Mucosa of descending colon (tissue), 3 donors: ENCODE data around the gene PDE6C. TPM values are rescaled to one million over a fixed set of nuclear protein-coding genes. Genes with fewer than 3 reads are reported as not detected.

Source experiments
- ATAC-seq: fragments of 200-7000 bp; cut with Tn5 transposase; one replicate; pipeline ENCODE4 v1.9.1; 2020; ENCODE audit warnings: mild to moderate bottlenecking, moderate library complexity
- DNase-seq, 3 donors: peaks; one replicate each; pipeline ENCODE4 v3.0.0-alpha.2; 2020
- H3K36me3 ChIP-seq: fragments of 200-600 bp; one replicate; pipeline ENCODE4 v1.8.0; 2021; ENCODE audit warnings: low read depth, mild to moderate bottlenecking
- H3K4me1 ChIP-seq: fragments of 200-600 bp; one replicate; pipeline ENCODE4 v1.8.0; 2021; ENCODE audit warnings: low read depth, mild to moderate bottlenecking
- H3K4me3 ChIP-seq: fragments of 200-600 bp; one replicate; pipeline ENCODE4 v1.8.0; 2021; ENCODE audit warnings: mild to moderate bottlenecking
- H3K9me3 ChIP-seq: fragments of 200-600 bp; one replicate; pipeline ENCODE4 v1.8.0; 2021; ENCODE audit warnings: mild to moderate bottlenecking
- intact Hi-C, 2 donors: fragments of 100-400 bp; cut with DNase I in 1 of 2; cut with micrococcal nuclease in 1 of 2; formaldehyde crosslinking; loops; one replicate each; pipeline versions ENCODE4 v1.11.0 to v1.11.1; 2022; cut with DNase I, micrococcal nuclease
- total RNA-seq, 3 donors: library from RNA; stranded (reverse); fragmentation: NEBNext Ultra II Directional in 2 of 3; extraction: Animal tissue kit (Norgen Biotek cat#: 25700) in 2 of 3; gene quantifications; one replicate each; pipeline versions ENCODE4 v1.2.1 to v1.2.4, GENCODE V29; 2021 to 2023
- TF ChIP-seq, protein P1 (sequence below): fragments of 200-600 bp; IDR thresholded peaks from one replicate; pipeline ENCODE4 v1.8.0; 2022; ENCODE audit warnings: antibody characterized with exemption, mild to moderate bottlenecking
- donor health status: DM: no; HTN: no; CAD: no; lungs with moderate emphysema.
- donor health status: DM: no; HTN: no; CAD: no.
- donor health status: DM: no; HTN: yes; CAD: no.

PDE6C gene
- total RNA-seq, 3 donors from 2014 or later = not detected

- DNase-seq (no peak), ATAC-seq (no peak)
- TF ChIP-seq, protein P1, sequence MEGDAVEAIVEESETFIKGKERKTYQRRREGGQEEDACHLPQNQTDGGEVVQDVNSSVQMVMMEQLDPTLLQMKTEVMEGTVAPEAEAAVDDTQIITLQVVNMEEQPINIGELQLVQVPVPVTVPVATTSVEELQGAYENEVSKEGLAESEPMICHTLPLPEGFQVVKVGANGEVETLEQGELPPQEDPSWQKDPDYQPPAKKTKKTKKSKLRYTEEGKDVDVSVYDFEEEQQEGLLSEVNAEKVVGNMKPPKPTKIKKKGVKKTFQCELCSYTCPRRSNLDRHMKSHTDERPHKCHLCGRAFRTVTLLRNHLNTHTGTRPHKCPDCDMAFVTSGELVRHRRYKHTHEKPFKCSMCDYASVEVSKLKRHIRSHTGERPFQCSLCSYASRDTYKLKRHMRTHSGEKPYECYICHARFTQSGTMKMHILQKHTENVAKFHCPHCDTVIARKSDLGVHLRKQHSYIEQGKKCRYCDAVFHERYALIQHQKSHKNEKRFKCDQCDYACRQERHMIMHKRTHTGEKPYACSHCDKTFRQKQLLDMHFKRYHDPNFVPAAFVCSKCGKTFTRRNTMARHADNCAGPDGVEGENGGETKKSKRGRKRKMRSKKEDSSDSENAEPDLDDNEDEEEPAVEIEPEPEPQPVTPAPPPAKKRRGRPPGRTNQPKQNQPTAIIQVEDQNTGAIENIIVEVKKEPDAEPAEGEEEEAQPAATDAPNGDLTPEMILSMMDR = no peak
- Histone ChIP-seq H3K9me3 (no peaks in the 10 kb centered on the region), H3K4me3 (no peak overlapping the region), H3K36me3 (no peaks in the 10 kb centered on the region), H3K4me1 (peaks cover 12% of the 10 kb centered on the region)
- intact Hi-C loops = no loop called here
Measured at GRCh38 chr10:93594518-93594917, 17.8 kb upstream of the PDE6C start.

DNA sequence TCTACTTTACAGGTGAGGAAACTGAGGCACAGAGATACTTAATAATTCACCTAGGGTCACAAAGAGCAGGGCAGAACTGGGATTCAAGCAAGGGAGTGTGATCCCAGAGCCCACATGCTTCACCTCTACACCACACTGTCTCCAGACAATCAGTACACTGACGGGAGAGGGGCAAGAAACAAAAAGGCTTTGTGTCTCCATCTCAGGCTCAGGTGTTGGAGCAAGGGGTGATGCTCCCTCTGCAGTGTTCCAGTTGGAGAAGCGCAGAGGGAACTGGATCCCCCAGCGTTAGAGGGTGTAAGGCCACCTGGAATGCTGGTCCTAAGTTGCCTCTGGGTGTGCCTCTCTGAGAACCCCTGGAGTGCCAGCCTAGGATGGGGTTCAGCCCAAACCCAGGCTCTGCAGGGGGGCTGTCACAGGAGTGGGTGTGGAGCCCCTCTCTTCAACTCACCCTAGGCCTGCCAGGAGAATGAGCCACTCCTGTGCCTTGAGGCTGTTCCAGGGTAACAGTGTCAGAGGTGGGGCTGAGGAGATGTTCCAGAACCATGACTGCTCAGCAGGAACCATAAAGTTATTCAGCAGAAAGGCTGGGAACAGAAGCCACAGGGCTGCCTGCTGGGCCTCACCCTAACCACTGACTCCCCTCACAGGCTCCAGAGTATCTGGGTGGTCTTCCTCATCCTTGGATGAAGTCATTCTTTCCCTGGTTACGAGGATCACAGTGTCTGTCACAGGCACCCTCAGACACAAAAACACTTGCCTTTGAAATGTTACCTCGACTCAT, 16.8 kb upstream of the PDE6C start:
- Histone ChIP-seq H3K9me3 (no peaks in the 10 kb centered on the region), H3K36me3 (no peaks in the 10 kb centered on the region), H3K4me3 (no peak overlapping the region), H3K4me1 (peaks cover 12% of the 10 kb centered on the region)
- ATAC-seq (peak; percentile 7), DNase-seq (no peak)
- TF ChIP-seq, protein P1 = no peak
- intact Hi-C loops = no loop called here

GRCh38 chr10:93596539-93596938, 15.8 kb upstream of the PDE6C start:
- Histone ChIP-seq H3K4me3 (no peak overlapping the region), H3K4me1 (peaks cover 5% of the 10 kb centered on the region), H3K36me3 (no peaks in the 10 kb centered on the region), H3K9me3 (no peaks in the 10 kb centered on the region)
- TF ChIP-seq, protein P1 = no peak
- intact Hi-C loops = no loop called here
- DNase-seq (no peak), ATAC-seq (no peak)

DNA sequence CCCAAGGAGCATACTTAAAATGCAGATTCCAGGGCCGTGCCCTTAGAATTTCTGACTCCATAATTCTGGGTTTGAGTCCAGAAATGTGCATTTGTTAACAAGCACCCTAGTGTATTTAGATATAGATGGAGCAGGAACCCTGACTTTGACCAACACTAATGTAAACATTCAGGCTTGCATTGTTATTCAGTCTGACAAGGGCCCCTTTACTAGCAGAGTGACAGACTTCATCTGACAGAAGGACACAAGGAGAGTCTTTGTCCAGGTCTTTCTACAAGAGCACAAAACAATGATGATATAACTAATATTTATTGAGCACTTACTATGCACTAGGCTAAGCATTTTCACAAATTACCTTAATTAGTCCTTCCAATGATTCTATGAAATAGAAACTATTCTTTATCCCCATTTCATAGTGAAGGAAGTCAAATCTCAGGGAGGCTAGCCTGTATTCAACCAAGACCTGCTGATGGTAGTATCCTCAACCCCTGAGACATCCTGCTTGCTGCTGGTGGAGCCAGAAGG, 15.2 kb upstream of the PDE6C start:
- Histone ChIP-seq H3K4me3 (no peak overlapping the region), H3K36me3 (no peaks in the 10 kb centered on the region), H3K4me1 (peaks cover under 1% of the 10 kb centered on the region), H3K9me3 (no peaks in the 10 kb centered on the region)
- no peak for ATAC-seq
- TF ChIP-seq, protein P1 = no peak
- intact Hi-C loops = no loop called here
- no peak for DNase-seq

GRCh38 chr10:93598157-93598556, 14.2 kb upstream of the PDE6C start:
- no peak overlapping the region for H3K4me3 ChIP-seq
- H3K4me1 ChIP-seq = no peaks in the 10 kb centered on the region
- TF ChIP-seq, protein P1 = no peak
- ATAC-seq = no peak
- DNase-seq = no peak
- no peaks in the 10 kb centered on the region for H3K9me3 ChIP-seq
- intact Hi-C loops = no loop called here
- H3K36me3 ChIP-seq = no peaks in the 10 kb centered on the region
